Neuron (in vitro differentiated cells): ENCODE measurements around the gene DOK4.

Source experiments
- H2AFZ ChIP-seq: one replicate; pipeline ENCODE4 v1.6.1; 2013; ENCODE audit warnings: low read depth, mild to moderate bottlenecking, inconsistent platforms, low read length, moderate library complexity
- H3K27me3 ChIP-seq: one replicate; pipeline ENCODE4 v1.6.1; 2013; ENCODE audit warnings: low read length; ENCODE audit not compliant: insufficient read depth
- H3K36me3 ChIP-seq: one replicate; pipeline ENCODE4 v1.6.1; 2013; ENCODE audit warnings: low read length; ENCODE audit not compliant: insufficient read depth
- H3K4me1 ChIP-seq: one replicate; pipeline ENCODE4 v1.6.1; 2013; ENCODE audit warnings: low read length; ENCODE audit not compliant: insufficient read depth
- H3K4me3 ChIP-seq: 2 replicates; pipeline ENCODE4 v1.5.1; 2013; ENCODE audit warnings: mild to moderate bottlenecking, low read length, moderate library complexity
- H3K9me3 ChIP-seq: one replicate; pipeline ENCODE4 v1.6.1; 2013; ENCODE audit warnings: low read length

Gene DOK4

DNA sequence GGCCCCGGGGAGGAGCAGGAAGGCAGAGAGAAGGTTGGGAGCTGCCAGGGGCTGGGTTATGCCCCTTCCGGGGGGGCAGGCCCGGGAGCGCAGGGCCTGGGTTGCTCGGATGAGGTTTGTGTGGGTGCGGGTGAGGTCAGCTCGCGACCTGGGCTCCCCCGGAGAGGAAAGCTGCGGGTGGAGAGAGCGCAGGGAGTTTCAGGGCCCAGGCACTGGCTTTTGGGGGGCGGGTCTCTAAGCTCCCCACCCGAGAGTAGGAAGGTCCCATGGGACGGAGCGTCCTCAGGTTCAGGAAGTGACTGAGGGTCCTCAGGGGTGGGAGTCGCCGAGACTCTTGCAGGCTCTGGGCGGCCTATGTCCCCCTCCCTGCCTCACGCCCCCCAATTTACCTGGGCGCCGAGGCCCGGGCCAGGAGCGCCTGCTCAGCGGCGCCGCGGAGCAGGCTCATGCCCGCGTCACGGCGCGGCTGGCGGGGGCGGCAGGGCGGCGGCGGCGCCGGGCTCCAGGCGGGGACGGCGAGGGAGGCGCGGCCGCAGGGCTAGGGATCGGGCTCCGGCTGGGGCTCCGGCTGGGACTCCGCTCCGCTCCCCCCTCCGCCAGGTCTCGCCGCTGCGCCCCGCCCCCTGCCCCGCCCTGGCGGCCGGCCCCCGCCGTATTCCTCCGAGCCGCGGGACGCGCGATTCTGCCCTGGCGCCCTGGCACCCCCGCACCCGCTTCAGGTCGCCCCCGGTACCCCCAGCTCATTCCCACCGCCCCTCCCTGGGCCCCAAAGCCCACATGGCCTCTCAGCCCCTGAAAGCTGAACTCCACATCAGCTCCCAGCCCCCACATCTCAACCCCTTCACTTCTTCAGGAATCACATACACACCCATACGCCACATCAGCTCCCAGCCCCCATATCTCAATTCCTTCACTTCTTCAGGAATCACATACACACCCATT is at the start of gene DOK4:
Gene DOK4, minus strand, starts transcription at position 578 of the 942 bp plus-strand sequence. CDS start 6,986 bp downstream, outside the sequence.
- Histone ChIP-seq H3K36me3 (no peaks in the 10 kb centered on the region), H2AFZ (peak within 1 kb of the TSS; percentile 34), H3K27me3 (peaks cover 15% of the 10 kb centered on the region), H3K4me3 (peak within 1 kb of the TSS; percentile 39), H3K4me1 (peaks cover 10% of the 10 kb centered on the region), H3K9me3 (peaks cover 3% of the 10 kb centered on the region)

DNA sequence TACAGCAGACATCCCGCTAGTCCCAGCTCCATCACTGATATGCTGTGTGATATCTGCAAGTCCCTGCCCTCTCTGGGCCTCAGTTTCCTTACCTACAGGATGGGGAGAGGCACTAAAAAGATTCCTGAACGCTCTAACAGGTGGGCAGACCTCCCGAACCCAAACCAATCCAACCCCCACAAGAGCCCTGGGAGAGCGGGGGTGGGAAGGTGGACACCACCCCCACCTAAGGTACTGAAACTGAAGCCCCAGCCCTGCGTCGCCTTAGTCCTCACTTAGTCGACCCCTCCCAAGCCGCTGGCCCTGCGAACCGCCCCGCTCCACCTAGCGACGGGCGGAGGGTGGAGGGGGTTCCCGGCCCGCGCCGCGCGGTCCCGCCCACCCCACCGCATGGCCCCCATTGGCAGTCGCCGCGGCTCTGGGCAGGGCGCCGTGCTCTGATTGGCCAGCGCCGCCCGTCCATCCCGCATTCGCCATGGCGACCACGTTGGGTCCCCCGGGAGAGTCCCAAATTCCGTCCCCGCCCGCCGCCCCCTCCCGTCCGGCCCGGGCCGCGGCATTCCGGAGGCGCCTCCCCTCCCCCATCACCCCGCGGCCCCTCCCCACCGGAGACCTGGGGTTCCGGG is 49.5 kb upstream of the DOK4 start:
- peak overlapping the region; percentile 87 for H2AFZ ChIP-seq
- H3K4me1 ChIP-seq = peaks cover 16% of the 10 kb centered on the region
- peak overlapping the region; percentile 54 for H3K4me3 ChIP-seq
- peaks cover 5% of the 10 kb centered on the region for H3K27me3 ChIP-seq
- H3K9me3 ChIP-seq = no peaks in the 10 kb centered on the region
- no peaks in the 10 kb centered on the region for H3K36me3 ChIP-seq

DNA sequence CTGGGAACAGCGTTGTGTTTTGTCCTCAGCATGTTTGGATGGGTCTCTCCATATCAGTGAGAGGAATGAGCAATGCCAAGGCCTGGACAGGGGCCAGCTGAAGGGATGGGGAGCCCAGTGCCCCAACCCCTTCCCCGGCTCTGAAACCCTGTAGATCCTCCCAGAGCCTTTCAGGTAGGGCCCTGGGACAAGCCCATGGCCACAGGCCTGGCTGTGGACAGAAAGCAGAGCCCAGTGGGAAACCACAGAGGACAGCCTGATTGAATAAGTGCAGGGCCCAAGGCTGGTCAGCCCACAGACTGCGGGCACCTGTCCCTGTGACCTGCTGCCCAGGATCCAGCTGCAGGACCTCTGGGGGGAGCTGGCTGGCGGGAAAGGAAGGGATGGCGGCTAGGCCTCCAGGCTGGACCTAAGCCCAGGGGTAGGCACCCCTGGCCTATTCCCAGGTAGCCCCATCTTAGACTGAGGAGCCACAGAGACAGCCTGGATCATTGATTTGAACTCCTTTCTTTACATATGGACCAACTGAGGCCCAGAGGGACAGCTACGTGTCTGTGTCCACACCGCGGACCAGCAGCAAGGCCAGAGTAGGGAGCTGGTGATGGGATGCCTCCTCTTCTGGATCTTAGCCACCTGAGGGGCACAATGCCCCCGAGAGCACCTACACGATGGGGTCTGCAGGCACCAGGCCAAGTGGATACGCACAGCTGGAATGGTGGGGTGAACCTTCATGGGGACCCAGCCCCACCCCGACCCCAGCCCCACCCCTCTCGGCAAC is 48.8 kb upstream of the DOK4 start:
- peaks cover 19% of the 10 kb centered on the region for H3K4me1 ChIP-seq
- no peaks in the 10 kb centered on the region for H3K9me3 ChIP-seq
- peaks cover 5% of the 10 kb centered on the region for H3K27me3 ChIP-seq
- no peaks in the 10 kb centered on the region for H3K36me3 ChIP-seq
- H2AFZ ChIP-seq = no peak overlapping the region
- peak overlapping the region; percentile 54 for H3K4me3 ChIP-seq

- H3K4me1 ChIP-seq = peaks cover 20% of the 10 kb centered on the region
These were observed 48.1 kb upstream of the DOK4 start for GRCh38 chr16:57534337-57534880.

DNA sequence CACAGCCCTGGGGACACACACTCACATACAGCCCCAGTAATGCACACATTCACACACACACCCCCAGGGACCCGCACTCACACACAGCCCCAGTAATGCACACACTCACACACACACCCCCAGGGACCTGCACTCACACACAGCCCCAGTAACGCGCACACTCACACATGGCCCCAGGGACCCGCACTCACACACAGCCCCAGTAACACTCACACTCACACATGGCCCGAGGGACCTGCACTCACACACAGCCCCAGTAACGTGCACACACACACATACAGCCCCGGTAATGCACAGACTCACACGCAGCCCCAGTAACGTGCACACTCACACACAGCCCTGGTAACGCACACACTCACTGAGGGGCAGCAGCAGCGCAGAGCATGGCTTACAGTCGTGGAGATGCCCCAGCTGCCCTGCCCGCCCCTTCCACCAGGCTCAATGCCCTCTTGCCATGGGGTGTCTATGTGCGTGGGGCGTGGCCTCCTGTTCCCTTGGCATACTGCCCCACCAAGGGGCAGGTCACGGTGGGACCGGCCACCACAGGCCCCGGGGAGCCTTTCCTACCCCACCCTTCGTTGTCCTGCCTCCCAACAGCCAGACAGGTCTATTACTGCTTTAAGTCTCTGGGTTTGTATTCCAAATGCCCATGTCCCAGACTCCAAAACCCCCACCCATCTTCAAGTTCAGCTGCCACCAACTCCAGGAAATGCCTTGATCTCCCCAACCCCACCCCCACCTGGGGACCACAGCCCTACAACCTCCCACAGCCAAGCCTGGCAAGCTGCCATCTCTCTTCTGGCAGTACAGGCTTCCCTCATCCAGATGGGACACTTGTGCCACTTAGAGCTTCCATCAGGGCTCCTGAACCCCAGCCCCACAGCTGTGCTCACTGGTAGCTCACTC is 47.4 kb upstream of the DOK4 start:
- no peaks in the 10 kb centered on the region for H3K9me3 ChIP-seq
- peaks cover 5% of the 10 kb centered on the region for H3K27me3 ChIP-seq
- H2AFZ ChIP-seq = no peak overlapping the region
- peaks cover 20% of the 10 kb centered on the region for H3K4me1 ChIP-seq
- no peak overlapping the region for H3K4me3 ChIP-seq
- no peaks in the 10 kb centered on the region for H3K36me3 ChIP-seq

More at GRCh38 chr16:57534337-57534880, 48.1 kb upstream of the DOK4 start:
- Histone ChIP-seq H3K27me3 (peaks cover 5% of the 10 kb centered on the region), H3K9me3 (no peaks in the 10 kb centered on the region), H3K36me3 (no peaks in the 10 kb centered on the region), H3K4me3 (no peak overlapping the region), H2AFZ (no peak overlapping the region)

DNA sequence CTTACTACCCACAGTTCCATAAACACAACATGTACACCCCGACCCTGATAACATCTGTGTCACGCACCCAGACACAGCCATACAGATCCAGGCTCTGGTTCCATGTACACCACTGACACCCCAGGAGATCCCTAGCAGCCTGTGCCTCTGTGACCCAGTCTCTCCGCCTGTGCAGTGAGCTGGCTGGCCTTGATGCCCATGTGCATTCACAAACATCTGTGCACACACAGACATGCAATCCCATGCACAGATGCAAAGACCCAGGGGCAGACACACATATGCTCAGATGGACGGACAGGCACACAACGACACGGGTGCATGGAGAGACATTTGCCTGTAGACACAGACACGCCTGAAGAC is 46.0 kb upstream of the DOK4 start:
- no peaks in the 10 kb centered on the region for H3K9me3 ChIP-seq
- no peak overlapping the region for H3K4me3 ChIP-seq
- H3K27me3 ChIP-seq = no peaks in the 10 kb centered on the region
- no peaks in the 10 kb centered on the region for H3K36me3 ChIP-seq
- H3K4me1 ChIP-seq = peaks cover 20% of the 10 kb centered on the region
- no peak overlapping the region for H2AFZ ChIP-seq

DNA sequence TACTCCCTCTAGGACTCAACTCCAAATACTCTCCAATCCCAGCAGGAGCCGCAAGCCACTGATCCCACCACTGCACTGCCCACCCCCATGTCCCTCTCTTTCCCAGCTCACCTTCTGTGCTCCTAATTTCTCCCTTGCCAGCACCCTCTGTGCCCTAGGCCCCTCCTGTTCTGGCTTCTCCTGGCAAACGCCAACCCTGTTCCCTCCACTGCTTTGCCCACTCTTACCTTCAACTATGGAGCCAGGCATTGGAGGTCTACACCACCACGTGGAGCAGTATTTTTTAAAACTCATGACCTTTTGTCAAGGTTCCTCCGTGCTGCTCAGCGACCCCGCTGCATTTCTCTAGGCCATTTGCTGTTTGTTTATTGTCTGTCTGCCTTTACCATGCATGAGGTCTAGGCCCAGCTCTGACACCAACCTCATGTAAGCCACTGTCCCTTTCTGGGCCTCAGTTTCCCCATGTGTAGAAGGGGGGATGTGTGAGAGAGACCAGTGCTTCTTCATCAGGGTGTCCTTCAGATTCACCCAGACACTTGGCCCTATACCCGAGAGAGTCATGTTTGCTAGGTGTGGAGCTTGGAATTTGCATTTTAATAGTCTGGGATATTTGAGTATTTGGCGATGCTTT is 45.5 kb upstream of the DOK4 start:
- no peaks in the 10 kb centered on the region for H3K9me3 ChIP-seq
- no peaks in the 10 kb centered on the region for H3K36me3 ChIP-seq
- peaks cover 17% of the 10 kb centered on the region for H3K4me1 ChIP-seq
- H3K27me3 ChIP-seq = no peaks in the 10 kb centered on the region
- H2AFZ ChIP-seq = no peak overlapping the region
- no peak overlapping the region for H3K4me3 ChIP-seq

- no peaks in the 10 kb centered on the region for H3K36me3 ChIP-seq
- H3K4me3 ChIP-seq = no peak overlapping the region
- no peaks in the 10 kb centered on the region for H3K27me3 ChIP-seq
- H3K4me1 ChIP-seq = peaks cover 17% of the 10 kb centered on the region
- H2AFZ ChIP-seq = no peak overlapping the region
- H3K9me3 ChIP-seq = no peaks in the 10 kb centered on the region
These were observed 44.9 kb upstream of the DOK4 start for GRCh38 chr16:57531253-57531575.

- no peak overlapping the region for H3K4me3 ChIP-seq
- peaks cover 17% of the 10 kb centered on the region for H3K4me1 ChIP-seq
- H2AFZ ChIP-seq = no peak overlapping the region
- no peaks in the 10 kb centered on the region for H3K9me3 ChIP-seq
- H3K27me3 ChIP-seq = no peaks in the 10 kb centered on the region
- H3K36me3 ChIP-seq = no peaks in the 10 kb centered on the region
These were observed 44.4 kb upstream of the DOK4 start for GRCh38 chr16:57530522-57531252.

GRCh38 chr16:57530104-57530521 is 43.8 kb upstream of the DOK4 start:
- Histone ChIP-seq H2AFZ (no peak overlapping the region), H3K27me3 (no peaks in the 10 kb centered on the region), H3K4me1 (peaks cover 17% of the 10 kb centered on the region), H3K36me3 (no peaks in the 10 kb centered on the region), H3K4me3 (no peak overlapping the region), H3K9me3 (no peaks in the 10 kb centered on the region)

- Histone ChIP-seq H3K36me3 (no peaks in the 10 kb centered on the region), H3K4me3 (no peak overlapping the region), H3K4me1 (peaks cover 17% of the 10 kb centered on the region)
These were observed 43.3 kb upstream of the DOK4 start for GRCh38 chr16:57529391-57530103.

More at GRCh38 chr16:57529391-57530103, 43.3 kb upstream of the DOK4 start:
- no peaks in the 10 kb centered on the region for H3K9me3 ChIP-seq
- H2AFZ ChIP-seq = no peak overlapping the region
- no peaks in the 10 kb centered on the region for H3K27me3 ChIP-seq
